CD4-positive, alpha-beta T cell (primary cell): Measurements from ENCODE around the gene CERS6. TPM values are rescaled to one million over a fixed set of nuclear protein-coding genes. Genes with fewer than 3 reads are reported as not detected.

Source experiments
- ATAC-seq: fragments of 200-7000 bp; cut with Tn5 transposase; one replicate; pipeline ENCODE4 v1.10.0; 2022; ENCODE audit warnings: mild to moderate bottlenecking; ENCODE audit not compliant: poor library complexity
- CTCF ChIA-PET: fragments of 350-600 bp; sonication (Branson Sonifier 250); formaldehyde crosslinking; loops from one replicate; lab custom pipeline; 2021; ENCODE audit warnings: antibody characterized with exemption, inconsistent platforms; lab: Charles Lee
- POLR2A ChIA-PET: fragments of 350-600 bp; sonication (Branson Sonifier 250); formaldehyde crosslinking; loops from one replicate; lab custom pipeline; 2021; ENCODE audit warnings: antibody characterized with exemption, inconsistent platforms; lab: Charles Lee
- DNase-seq, 14 experiments: peaks; one replicate each; pipeline ENCODE4 v3.0.0-alpha.2; 2013 to 2020; ENCODE audit warnings: mixed read lengths in 2 of 14
- H3K27ac ChIP-seq, 2 donors: one replicate each; pipeline versions ENCODE4 v1.5.1 to v1.7.0; 2013; ENCODE audit warnings: low read length in 2 of 2, low read depth in 1 of 2, mild to moderate bottlenecking in 1 of 2
- H3K27me3 ChIP-seq, 2 experiments: 1 replicate in 1 of 2; 2 replicates in 1 of 2; pipeline versions ENCODE4 v1.6.1 to v1.7.0; 2013; ENCODE audit warnings: low read length in 2 of 2, control low read depth in 1 of 2, mild to moderate bottlenecking in 1 of 2, moderate library complexity in 1 of 2; ENCODE audit not compliant: insufficient read depth in 2 of 2, control insufficient read depth in 1 of 2
- H3K36me3 ChIP-seq: one replicate; pipeline ENCODE4 v1.6.1; 2013; ENCODE audit warnings: low read length, control low read depth; ENCODE audit not compliant: insufficient read depth
- H3K4me1 ChIP-seq: one replicate; pipeline ENCODE4 v1.6.1; 2013; ENCODE audit warnings: low read length, control low read depth; ENCODE audit not compliant: insufficient read depth
- H3K4me3 ChIP-seq: one replicate; pipeline ENCODE4 v1.5.1; 2013; ENCODE audit warnings: mild to moderate bottlenecking, low read length, moderate library complexity
- H3K9me3 ChIP-seq, 2 experiments: 1 replicate in 1 of 2; 2 replicates in 1 of 2; pipeline versions ENCODE4 v1.6.1 to v1.7.0; 2013; ENCODE audit warnings: low read length in 2 of 2, mild to moderate bottlenecking in 2 of 2, control low read depth in 1 of 2, moderate library complexity in 1 of 2; ENCODE audit not compliant: control insufficient read depth in 1 of 2, insufficient read depth in 1 of 2
- H3K27ac Mint-ChIP-seq: one replicate; pipeline ENCODE4 v1.8.0; 2020; ENCODE audit warnings: mixed read lengths
- H3K27me3 Mint-ChIP-seq: one replicate; pipeline ENCODE4 v1.8.0; 2021; ENCODE audit warnings: mixed read lengths
- H3K36me3 Mint-ChIP-seq: one replicate; pipeline ENCODE4 v1.8.0; 2021; ENCODE audit warnings: low read depth, mixed read lengths
- H3K4me1 Mint-ChIP-seq: one replicate; pipeline ENCODE4 v1.8.0; 2021; ENCODE audit warnings: low read depth, mixed read lengths
- H3K4me3 Mint-ChIP-seq: one replicate; pipeline ENCODE4 v1.8.0; 2020; ENCODE audit warnings: mild to moderate bottlenecking, mixed read lengths
- H3K9me3 Mint-ChIP-seq: one replicate; pipeline ENCODE4 v1.8.0; 2020; ENCODE audit warnings: mixed read lengths
- CTCF ChIP-seq: fragments of 200-600 bp; IDR thresholded peaks from one replicate; pipeline ENCODE4 v1.8.0; 2022; ENCODE audit warnings: antibody characterized with exemption, mild to moderate bottlenecking
- intact Hi-C, 2 experiments: fragments of 100-400 bp; cut with DNase I in 1 of 2; cut with micrococcal nuclease in 1 of 2; formaldehyde crosslinking; loops; one replicate each; pipeline versions ENCODE4 v1.15.1 to v1.9.0; 2023 to 2025; cut with DNase I, micrococcal nuclease
- total RNA-seq, 174 experiments: library from RNA in 2 of 174; stranded (reverse) in 2 of 174; gene quantifications; one replicate each; pipeline ENCODE4 v1.2.3 and lab custom pipeline; 2021 to 2026

The CERS6 gene
- total RNA-seq, 2 experiments from 2014 or later: 16.9 to 17.9 TPM

GRCh38 chr2:168673265-168674189 lies 217.5 kb downstream of the CERS6 start:
- H3K4me1 ChIP-seq: no peaks in the 10 kb centered on the region
- H3K36me3 Mint-ChIP-seq: peaks cover 18% of the 10 kb centered on the region
- H3K27me3 Mint-ChIP-seq: no peaks in the 10 kb centered on the region
- DNase-seq (no peak), ATAC-seq (no peak)
- H3K9me3 Mint-ChIP-seq: no peaks in the 10 kb centered on the region
- H3K27ac Mint-ChIP-seq: no peak overlapping the region
- CTCF ChIA-PET: interaction anchor here (1.0 kb wide), 1 partner anchor 11 kb away, joined by 3 read pairs; no protein-coding TSS in a partner anchor
- H3K27ac ChIP-seq: no peak overlapping the region
- intact Hi-C loops: no loop called here
- TF ChIP-seq CTCF: no peak
- peaks cover 18% of the 10 kb centered on the region for H3K4me1 Mint-ChIP-seq
- POLR2A ChIA-PET: no interaction called here
- H3K4me3 ChIP-seq: no peak overlapping the region
- H3K36me3 ChIP-seq: no peaks in the 10 kb centered on the region
- no peaks in the 10 kb centered on the region for H3K9me3 ChIP-seq
- H3K4me3 Mint-ChIP-seq: no peak overlapping the region
- H3K27me3 ChIP-seq: no peaks in the 10 kb centered on the region

- CTCF ChIA-PET: no interaction called here
Measured at GRCh38 chr2:168678153-168678853, 222.2 kb downstream of the CERS6 start.

GRCh38 chr2:168679081-168679480 lies 223.0 kb downstream of the CERS6 start:
- intact Hi-C loops: no loop called here
- H3K4me1 ChIP-seq: no peaks in the 10 kb centered on the region
- DNase-seq (no peak), ATAC-seq (no peak)
- TF ChIP-seq CTCF: no peak
- no peaks in the 10 kb centered on the region for H3K36me3 ChIP-seq
- H3K27me3 ChIP-seq: no peaks in the 10 kb centered on the region
- ChIA-PET CTCF (no interaction called here), POLR2A (no interaction called here)
- no peaks in the 10 kb centered on the region for H3K9me3 Mint-ChIP-seq
- no peaks in the 10 kb centered on the region for H3K9me3 ChIP-seq
- peaks cover 15% of the 10 kb centered on the region for H3K36me3 Mint-ChIP-seq
- H3K4me3 Mint-ChIP-seq: no peak overlapping the region
- H3K27me3 Mint-ChIP-seq: no peaks in the 10 kb centered on the region
- no peaks in the 10 kb centered on the region for H3K4me1 Mint-ChIP-seq
- no peak overlapping the region for H3K27ac Mint-ChIP-seq
- H3K27ac ChIP-seq: no peak overlapping the region
- H3K4me3 ChIP-seq: no peak overlapping the region

More at GRCh38 chr2:168678153-168678853, 222.2 kb downstream of the CERS6 start:
- DNase-seq (no peak), ATAC-seq (no peak)
- Mint-ChIP-seq H3K36me3 (peaks cover 18% of the 10 kb centered on the region), H3K27me3 (no peaks in the 10 kb centered on the region), H3K4me3 (no peak overlapping the region), H3K9me3 (no peaks in the 10 kb centered on the region), H3K4me1 (no peaks in the 10 kb centered on the region), H3K27ac (no peak overlapping the region)
- Histone ChIP-seq H3K4me3 (no peak overlapping the region), H3K27me3 (no peaks in the 10 kb centered on the region), H3K36me3 (no peaks in the 10 kb centered on the region), H3K27ac (no peak overlapping the region), H3K4me1 (no peaks in the 10 kb centered on the region), H3K9me3 (no peaks in the 10 kb centered on the region)
- TF ChIP-seq CTCF: no peak
- POLR2A ChIA-PET: no interaction called here
- intact Hi-C loops: no loop called here
